Lower lobe of right lung (tissue), 2 donors: ENCODE data around the gene MROH2B. TPM values are rescaled to one million over a fixed set of nuclear protein-coding genes. Genes with fewer than 3 reads are reported as not detected.

Experiments
- ATAC-seq, 2 donors: fragments of 200-7000 bp; cut with Tn5 transposase; one replicate each; pipeline ENCODE4 v1.9.1; 2020 to 2022; ENCODE audit warnings: mild to moderate bottlenecking in 2 of 2, moderate library complexity in 2 of 2
- DNase-seq: peaks from one replicate; pipeline ENCODE4 v3.0.0-alpha.2; 2020
- H3K27ac ChIP-seq: fragments of 200-600 bp; one replicate; pipeline ENCODE4 v1.8.0; 2022
- H3K27me3 ChIP-seq: fragments of 200-600 bp; one replicate; pipeline ENCODE4 v1.8.0; 2022; ENCODE audit warnings: low read depth
- H3K36me3 ChIP-seq: fragments of 200-600 bp; one replicate; pipeline ENCODE4 v1.8.0; 2022; ENCODE audit warnings: mild to moderate bottlenecking
- H3K4me1 ChIP-seq: fragments of 200-600 bp; one replicate; pipeline ENCODE4 v1.8.0; 2022
- H3K4me3 ChIP-seq: fragments of 200-600 bp; one replicate; pipeline ENCODE4 v1.8.0; 2022; ENCODE audit warnings: mild to moderate bottlenecking
- H3K9me3 ChIP-seq: fragments of 200-600 bp; one replicate; pipeline ENCODE4 v1.8.0; 2022
- intact Hi-C: fragments of 100-400 bp; cut with DNase I; formaldehyde crosslinking; loops from one replicate; pipeline ENCODE4 v1.11.0; 2022
- total RNA-seq: library from RNA; stranded (reverse); fragmentation: NEBNext Ultra II Directional; extraction: Animal tissue kit (Norgen Biotek cat#: 25700); gene quantifications from one replicate; pipeline ENCODE4 v1.2.1, GENCODE V29; 2021
- TF ChIP-seq, protein P1 (sequence below): fragments of 200-600 bp; IDR thresholded peaks from one replicate; pipeline ENCODE4 v1.8.0; 2022; ENCODE audit warnings: antibody characterized with exemption, mild to moderate bottlenecking
- donor health status: DM: no; HTN: yes; CAD: no; lungs with severe emphysema.

Gene MROH2B
- total RNA-seq, 1 donor from 2014 or later, result not detected

DNA sequence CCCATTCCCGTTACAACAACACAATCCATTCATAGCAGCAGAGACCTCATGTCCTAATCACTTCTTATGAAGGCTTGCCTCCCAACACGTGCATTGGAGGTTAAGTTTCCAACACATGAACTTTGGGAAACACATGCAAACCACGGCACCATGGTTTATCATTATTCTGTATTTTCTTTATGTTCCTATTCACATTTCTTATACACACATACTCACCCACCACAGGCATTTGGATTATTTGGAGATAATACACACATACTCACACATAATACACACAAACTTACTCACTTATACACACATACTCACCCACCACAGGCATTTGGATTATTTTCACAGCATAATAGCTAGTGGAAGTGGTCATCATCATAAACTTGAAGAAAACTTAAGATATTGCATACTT is 86.3 kb downstream of the MROH2B start:
- intact Hi-C loops, result no loop called here
- H3K9me3 ChIP-seq, result no peaks in the 10 kb centered on the region
- no peak overlapping the region for H3K27ac ChIP-seq
- ATAC-seq (no peak), DNase-seq (no peak)
- no peaks in the 10 kb centered on the region for H3K27me3 ChIP-seq
- TF ChIP-seq, protein P1, sequence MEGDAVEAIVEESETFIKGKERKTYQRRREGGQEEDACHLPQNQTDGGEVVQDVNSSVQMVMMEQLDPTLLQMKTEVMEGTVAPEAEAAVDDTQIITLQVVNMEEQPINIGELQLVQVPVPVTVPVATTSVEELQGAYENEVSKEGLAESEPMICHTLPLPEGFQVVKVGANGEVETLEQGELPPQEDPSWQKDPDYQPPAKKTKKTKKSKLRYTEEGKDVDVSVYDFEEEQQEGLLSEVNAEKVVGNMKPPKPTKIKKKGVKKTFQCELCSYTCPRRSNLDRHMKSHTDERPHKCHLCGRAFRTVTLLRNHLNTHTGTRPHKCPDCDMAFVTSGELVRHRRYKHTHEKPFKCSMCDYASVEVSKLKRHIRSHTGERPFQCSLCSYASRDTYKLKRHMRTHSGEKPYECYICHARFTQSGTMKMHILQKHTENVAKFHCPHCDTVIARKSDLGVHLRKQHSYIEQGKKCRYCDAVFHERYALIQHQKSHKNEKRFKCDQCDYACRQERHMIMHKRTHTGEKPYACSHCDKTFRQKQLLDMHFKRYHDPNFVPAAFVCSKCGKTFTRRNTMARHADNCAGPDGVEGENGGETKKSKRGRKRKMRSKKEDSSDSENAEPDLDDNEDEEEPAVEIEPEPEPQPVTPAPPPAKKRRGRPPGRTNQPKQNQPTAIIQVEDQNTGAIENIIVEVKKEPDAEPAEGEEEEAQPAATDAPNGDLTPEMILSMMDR, result no peak
- H3K4me3 ChIP-seq, result no peak overlapping the region
- peaks cover under 1% of the 10 kb centered on the region for H3K4me1 ChIP-seq
- no peaks in the 10 kb centered on the region for H3K36me3 ChIP-seq

DNA sequence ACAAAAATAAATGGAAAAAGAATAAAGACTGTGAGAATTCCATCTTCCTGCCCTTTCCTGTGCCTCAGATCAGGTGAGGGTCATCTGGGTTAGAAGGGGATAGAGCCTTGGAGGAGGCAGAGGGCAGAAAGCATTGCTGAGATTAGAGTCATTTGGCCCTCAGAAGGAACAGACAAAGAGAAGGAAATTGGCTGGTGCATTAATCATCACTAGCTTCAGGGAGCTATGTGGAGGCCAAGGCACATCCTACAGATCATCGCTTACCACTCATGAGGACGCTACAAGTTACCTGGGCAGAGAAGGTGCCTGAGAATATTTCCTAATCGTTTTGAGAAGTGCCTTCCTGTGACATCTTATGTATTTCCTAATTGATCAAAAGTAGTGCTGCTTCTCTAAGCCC is 87.4 kb downstream of the MROH2B start:
- no peak overlapping the region for H3K27ac ChIP-seq
- H3K9me3 ChIP-seq, result no peaks in the 10 kb centered on the region
- TF ChIP-seq, protein P1, result no peak
- H3K27me3 ChIP-seq, result no peaks in the 10 kb centered on the region
- H3K4me3 ChIP-seq, result no peak overlapping the region
- intact Hi-C loops, result no loop called here
- ATAC-seq, result no peak
- no peaks in the 10 kb centered on the region for H3K36me3 ChIP-seq
- no peak for DNase-seq
- H3K4me1 ChIP-seq, result no peaks in the 10 kb centered on the region

DNA sequence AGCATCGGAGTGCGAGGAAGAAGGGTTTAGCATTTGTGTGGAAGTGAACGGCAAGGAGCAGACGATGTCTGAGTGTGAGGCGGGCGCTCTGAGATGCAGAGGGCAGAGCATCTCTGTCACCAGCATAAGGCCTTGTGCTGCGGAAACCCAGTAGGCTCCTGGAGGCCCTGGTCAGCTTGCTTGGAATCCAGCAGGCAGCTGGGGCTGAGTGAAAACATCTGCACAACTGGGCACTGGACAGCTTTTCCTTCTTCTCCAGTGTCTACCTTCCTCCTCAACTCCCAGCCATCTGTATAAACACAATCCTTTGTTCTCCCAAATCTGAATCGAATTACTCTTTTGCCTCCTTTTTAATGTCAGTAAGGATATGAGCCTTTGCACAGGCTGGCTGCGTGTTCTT is 89.7 kb downstream of the MROH2B start:
- Histone ChIP-seq H3K9me3 (no peaks in the 10 kb centered on the region), H3K36me3 (no peaks in the 10 kb centered on the region), H3K27ac (no peak overlapping the region), H3K27me3 (no peaks in the 10 kb centered on the region), H3K4me1 (no peaks in the 10 kb centered on the region), H3K4me3 (no peak overlapping the region)
- TF ChIP-seq, protein P1, result no peak
- ATAC-seq (peak; percentile 14 to 41), DNase-seq (no peak)
- intact Hi-C loops, result no loop called here

DNA sequence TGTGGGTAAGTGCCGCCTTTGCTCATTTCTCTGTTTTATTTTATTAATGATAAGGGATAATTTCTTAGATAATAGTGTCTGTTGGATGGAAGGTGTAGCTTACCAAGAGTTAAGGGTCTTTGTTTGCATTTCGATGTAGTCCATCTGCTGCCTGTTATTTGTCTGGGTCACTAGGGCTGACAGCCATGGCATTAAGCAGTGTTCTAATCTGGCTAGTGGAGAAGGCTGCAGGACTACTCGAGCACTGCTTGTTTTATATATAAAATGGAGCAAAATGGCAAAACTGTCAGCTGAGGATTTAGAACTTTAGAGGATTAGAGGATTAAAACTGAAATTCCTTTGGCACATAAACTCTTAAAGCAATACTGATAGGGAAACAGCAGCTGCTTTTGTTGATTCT is 94.3 kb downstream of the MROH2B start:
- TF ChIP-seq, protein P1, result no peak
- Histone ChIP-seq H3K9me3 (no peaks in the 10 kb centered on the region), H3K4me3 (no peak overlapping the region), H3K27ac (no peak overlapping the region), H3K36me3 (no peaks in the 10 kb centered on the region), H3K27me3 (no peaks in the 10 kb centered on the region), H3K4me1 (no peaks in the 10 kb centered on the region)
- ATAC-seq (no peak), DNase-seq (no peak)
- intact Hi-C loops, result no loop called here

DNA sequence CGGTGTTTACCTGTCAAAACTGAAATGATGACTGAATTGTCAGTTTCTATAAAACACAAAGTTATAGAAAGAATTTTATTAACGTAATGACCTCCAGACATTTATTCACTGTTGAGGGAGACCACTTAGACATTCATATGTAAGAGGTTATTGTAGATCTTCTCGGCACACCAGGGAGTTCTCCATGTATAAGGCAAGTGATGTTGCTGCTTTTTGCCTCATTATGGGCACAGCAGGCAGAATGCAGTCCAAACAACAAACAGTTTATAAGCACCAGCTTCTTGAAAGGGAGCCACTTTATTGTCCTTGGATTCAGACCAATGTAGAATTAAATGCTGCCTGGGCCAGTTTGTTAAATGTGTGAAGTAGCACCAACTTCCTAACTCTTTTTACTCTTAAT is 95.1 kb downstream of the MROH2B start:
- intact Hi-C loops, result no loop called here
- ATAC-seq (no peak), DNase-seq (no peak)
- Histone ChIP-seq H3K4me3 (no peak overlapping the region), H3K27ac (no peak overlapping the region), H3K36me3 (no peaks in the 10 kb centered on the region), H3K4me1 (no peaks in the 10 kb centered on the region), H3K27me3 (no peaks in the 10 kb centered on the region), H3K9me3 (no peaks in the 10 kb centered on the region)
- TF ChIP-seq, protein P1, result no peak
